Naive thymus-derived CD8-positive, alpha-beta T cell (primary cell): ENCODE data around the gene ANKRD33. TPM values are rescaled to one million over a fixed set of nuclear protein-coding genes. Genes with fewer than 3 reads are reported as not detected.

Source experiments
- ATAC-seq, 2 donors: fragments of 150-1000 bp; cut with Tn5 transposase in 1 of 2; sonication (Bioruptor Pico), chemical (Tn5 transposase) in 1 of 2; 1 replicate in 1 of 2; 2 replicates in 1 of 2; pipeline ENCODE4 v1.10.0; 2021; ENCODE audit warnings: mild to moderate bottlenecking in 2 of 2, moderate library complexity in 2 of 2
- POLR2A ChIA-PET: fragments of 350-600 bp; sonication (Branson Sonifier 250); formaldehyde crosslinking; loops from one replicate; lab custom pipeline; 2021; ENCODE audit warnings: antibody characterized with exemption; lab: Charles Lee
- DNase-seq, 10 donors: peaks; one replicate each; pipeline versions ENCODE4 v3.0.0 to v3.0.0-alpha.2; 2020 to 2022
- H3K27ac Mint-ChIP-seq, 10 donors: one replicate each; pipeline ENCODE4 v1.8.0; 2020 to 2022; ENCODE audit warnings: mild to moderate bottlenecking in 10 of 10, mixed read lengths in 10 of 10, moderate library complexity in 4 of 10, inconsistent platforms in 1 of 10
- H3K27me3 Mint-ChIP-seq, 5 donors: one replicate each; pipeline ENCODE4 v1.8.0; 2021 to 2022; ENCODE audit warnings: mixed read lengths in 5 of 5
- H3K36me3 Mint-ChIP-seq, 3 donors: one replicate each; pipeline ENCODE4 v1.8.0; 2020 to 2022; ENCODE audit warnings: mixed read lengths in 3 of 3, mild to moderate bottlenecking in 2 of 3, inconsistent platforms in 1 of 3
- H3K4me1 Mint-ChIP-seq, 4 donors: one replicate each; pipeline ENCODE4 v1.8.0; 2021 to 2022; ENCODE audit warnings: mixed read lengths in 4 of 4
- H3K4me3 Mint-ChIP-seq, 10 donors: one replicate each; pipeline ENCODE4 v1.8.0; 2020 to 2022; ENCODE audit warnings: mild to moderate bottlenecking in 10 of 10, mixed read lengths in 10 of 10, moderate library complexity in 6 of 10, inconsistent platforms in 1 of 10
- H3K9me3 Mint-ChIP-seq, 9 donors: one replicate each; pipeline ENCODE4 v1.8.0; 2020 to 2022; ENCODE audit warnings: mixed read lengths in 9 of 9, mild to moderate bottlenecking in 3 of 9, inconsistent platforms in 1 of 9, moderate library complexity in 1 of 9
- polyA plus RNA-seq, 3 donors: library from polyadenylated mRNA; unstranded; fragments of 300-500 nt; fragmentation: Illumina TruSeq; gene quantifications; one replicate each; pipeline ENCODE4 v1.2.3, GENCODE V29; 2021
- total RNA-seq, 8 experiments: library from RNA in 2 of 8; stranded (reverse) in 2 of 8; gene quantifications; one replicate each; pipeline ENCODE4 v1.2.3 and lab custom pipeline; 2021 to 2026

Gene ANKRD33
- total and polyA plus RNA-seq, 5 experiments from 2014 or later: not detected

GRCh38 chr12:51937926-51938325, 50.0 kb downstream of the ANKRD33 start:
- ATAC-seq: no peak
- POLR2A ChIA-PET: no interaction called here
- H3K36me3 Mint-ChIP-seq: no peaks in the 10 kb centered on the region

DNA sequence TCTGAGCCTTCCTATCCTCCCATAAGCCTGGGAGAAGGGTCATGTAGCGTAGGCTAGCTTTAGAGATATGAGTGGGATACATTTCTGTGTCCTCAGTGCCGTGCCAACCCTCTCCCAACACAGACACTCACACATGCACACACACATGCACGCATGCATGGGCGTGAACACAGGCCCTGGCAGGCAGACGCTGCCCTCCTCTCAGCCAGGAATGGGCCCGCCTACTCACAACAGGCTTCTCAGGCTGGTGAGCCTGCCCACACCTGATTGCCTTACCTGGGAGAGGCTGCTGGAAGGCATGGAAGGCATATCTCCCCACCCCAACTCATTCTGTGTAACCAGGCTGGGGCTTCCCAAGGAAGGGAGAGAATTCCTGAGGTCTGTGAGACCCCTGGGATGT, 50.8 kb downstream of the ANKRD33 start:
- Mint-ChIP-seq H3K36me3 (no peaks in the 10 kb centered on the region), H3K9me3 (peaks cover 0 to 5% (median 0%) of the 10 kb centered on the region in 9 donors), H3K27me3 (peaks cover 0 to 17% (median 7%) of the 10 kb centered on the region in 5 donors), H3K4me1 (peaks cover 2 to 8% (median 6%) of the 10 kb centered on the region in 4 donors), H3K27ac (no peak overlapping the region), H3K4me3 (no peak overlapping the region)
- ATAC-seq: no peak
- POLR2A ChIA-PET: no interaction called here
- DNase-seq: no peak

More at GRCh38 chr12:51937926-51938325, 50.0 kb downstream of the ANKRD33 start:
- H3K4me1 Mint-ChIP-seq: peaks cover 2 to 8% (median 6%) of the 10 kb centered on the region in 4 donors
- H3K9me3 Mint-ChIP-seq: no peaks in the 10 kb centered on the region
- DNase-seq: no peak
- peaks cover 0 to 17% (median 7%) of the 10 kb centered on the region in 5 donors for H3K27me3 Mint-ChIP-seq
- H3K4me3 Mint-ChIP-seq: no peak overlapping the region
- H3K27ac Mint-ChIP-seq: no peak overlapping the region

- POLR2A ChIA-PET: no interaction called here
- H3K36me3 Mint-ChIP-seq: peaks cover 0 to 14% (median 3%) of the 10 kb centered on the region in 3 donors
- DNase-seq: no peak
Measured at GRCh38 chr12:51941011-51941581, 53.2 kb downstream of the ANKRD33 start.

More at GRCh38 chr12:51941011-51941581, 53.2 kb downstream of the ANKRD33 start:
- H3K27ac Mint-ChIP-seq: no peak overlapping the region
- no peak overlapping the region for H3K4me3 Mint-ChIP-seq
- H3K27me3 Mint-ChIP-seq: peaks cover 0 to 17% (median 7%) of the 10 kb centered on the region in 5 donors
- peaks cover 2 to 8% (median 6%) of the 10 kb centered on the region in 4 donors for H3K4me1 Mint-ChIP-seq
- ATAC-seq: no peak
- peaks cover 0 to 22% (median 13%) of the 10 kb centered on the region in 9 donors for H3K9me3 Mint-ChIP-seq

Other genes starting within 250 kb of the ANKRD33 start
- gene FIGNL2, start 39.4 kb upstream of the ANKRD33 start, total RNA-seq: 1 to 10 TPM; 2.8 to 3.2 TPM
- gene FIGNL2, start 39.4 kb upstream of the ANKRD33 start, polyA plus RNA-seq: under 1 TPM in 2 of 3 donors, not detected in 1; 0.08 to 0.21 TPM
- not detected for gene ACVRL1, start 19.4 kb downstream of the ANKRD33 start, total RNA-seq
- gene ACVRL1, start 19.4 kb downstream of the ANKRD33 start, polyA plus RNA-seq: not detected
- gene ACVR1B, start 63.6 kb downstream of the ANKRD33 start, total RNA-seq: 10 to 100 TPM; 11.7 to 12.6 TPM
- gene ACVR1B, start 63.6 kb downstream of the ANKRD33 start, polyA plus RNA-seq: 1 to 10 TPM; 1.2 to 2.3 (median 2.2) TPM
- 10 to 100 TPM; 35.7 to 36.5 TPM for gene TAMALIN, start 118.8 kb downstream of the ANKRD33 start, total RNA-seq
- gene TAMALIN, start 118.8 kb downstream of the ANKRD33 start, polyA plus RNA-seq: 1 to 10 TPM; 2.0 to 5.2 (median 2.6) TPM
- 1 to 10 TPM; 1.9 to 2.4 TPM for gene NR4A1, start 163.3 kb downstream of the ANKRD33 start, total RNA-seq
- gene NR4A1, start 163.3 kb downstream of the ANKRD33 start, polyA plus RNA-seq: under 1 TPM; 0.39 to 0.79 (median 0.45) TPM
- gene ATG101, start 181.9 kb downstream of the ANKRD33 start, total RNA-seq: 10 to 100 TPM; 18.0 to 19.4 TPM
- gene ATG101, start 181.9 kb downstream of the ANKRD33 start, polyA plus RNA-seq: 10 to 100 TPM; 17.6 to 28.8 (median 22.2) TPM
- gene SMIM41, start 191.6 kb downstream of the ANKRD33 start, total RNA-seq: not detected
- gene SMIM41, start 191.6 kb downstream of the ANKRD33 start, polyA plus RNA-seq: not detected